GM19372 (cell line): ENCODE data around the gene YIPF3.

Source experiments
- ATAC-seq: cut with Tn5 transposase; IDR thresholded peaks from one replicate; pipeline ENCODE4 v1.9.1; 2021; ENCODE audit warnings: mild to moderate bottlenecking, low read depth, moderate library complexity; ENCODE audit not compliant: unreplicated experiment

Gene YIPF3

DNA sequence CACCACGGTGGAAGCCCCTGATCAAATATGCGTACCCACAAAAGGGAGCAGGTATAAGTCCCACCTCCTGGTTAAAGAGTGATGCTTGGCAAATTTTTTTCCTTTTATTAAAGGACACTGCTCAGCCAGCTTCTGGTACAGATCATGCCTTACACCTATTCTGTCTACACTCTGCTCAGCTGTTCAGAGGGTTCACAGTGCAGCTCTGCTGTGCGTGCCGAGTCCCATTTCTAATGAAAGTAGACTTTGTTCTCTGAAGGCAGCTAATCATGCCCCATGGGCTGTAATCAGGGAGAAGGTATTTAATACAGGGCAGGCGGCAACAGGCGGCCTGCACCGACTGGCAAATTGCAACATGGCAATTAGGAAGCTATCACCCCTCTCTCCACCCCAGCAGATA is 22.9 kb downstream of the YIPF3 start:
- ATAC-seq: no peak

DNA sequence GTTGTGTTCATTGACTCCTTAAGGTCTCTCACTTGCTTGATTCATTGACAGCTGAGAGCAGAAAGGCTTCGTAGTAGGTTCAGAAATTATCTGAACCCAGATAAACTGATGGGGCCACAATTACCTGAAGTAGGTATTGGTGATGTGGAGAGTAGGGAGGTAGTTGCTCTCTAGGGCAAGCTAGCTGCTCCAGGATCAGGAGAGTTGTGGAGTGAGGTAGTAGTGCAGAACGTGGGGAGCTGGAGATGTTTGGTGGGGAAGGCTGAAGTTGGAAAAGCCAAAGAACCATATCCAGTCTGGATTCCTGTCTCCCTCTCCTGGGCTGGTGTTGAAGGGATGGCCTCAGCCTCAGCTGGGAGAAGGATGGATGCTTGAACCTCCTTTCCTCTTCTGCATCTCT is 23.5 kb downstream of the YIPF3 start:
- no peak for ATAC-seq

DNA sequence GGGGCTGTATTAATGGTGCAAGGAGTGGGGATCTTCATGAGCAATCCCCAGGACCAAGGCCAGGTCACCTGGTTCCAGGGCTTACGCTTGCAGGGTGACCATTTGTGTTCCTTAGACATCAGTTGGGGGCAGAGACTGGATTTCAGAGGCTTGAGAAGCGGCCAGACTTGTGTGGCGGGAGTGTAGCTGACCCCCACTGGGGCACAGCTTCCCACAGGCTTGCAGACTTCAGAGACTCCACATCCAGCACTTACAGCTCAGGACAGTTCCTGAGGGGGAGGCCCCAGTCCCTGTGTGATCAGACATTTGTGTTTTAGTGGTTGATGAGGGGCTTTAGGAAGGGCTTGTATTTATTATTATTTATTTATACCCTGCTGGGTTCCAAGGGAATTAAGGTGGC is 24.1 kb downstream of the YIPF3 start:
- ATAC-seq: no peak

DNA sequence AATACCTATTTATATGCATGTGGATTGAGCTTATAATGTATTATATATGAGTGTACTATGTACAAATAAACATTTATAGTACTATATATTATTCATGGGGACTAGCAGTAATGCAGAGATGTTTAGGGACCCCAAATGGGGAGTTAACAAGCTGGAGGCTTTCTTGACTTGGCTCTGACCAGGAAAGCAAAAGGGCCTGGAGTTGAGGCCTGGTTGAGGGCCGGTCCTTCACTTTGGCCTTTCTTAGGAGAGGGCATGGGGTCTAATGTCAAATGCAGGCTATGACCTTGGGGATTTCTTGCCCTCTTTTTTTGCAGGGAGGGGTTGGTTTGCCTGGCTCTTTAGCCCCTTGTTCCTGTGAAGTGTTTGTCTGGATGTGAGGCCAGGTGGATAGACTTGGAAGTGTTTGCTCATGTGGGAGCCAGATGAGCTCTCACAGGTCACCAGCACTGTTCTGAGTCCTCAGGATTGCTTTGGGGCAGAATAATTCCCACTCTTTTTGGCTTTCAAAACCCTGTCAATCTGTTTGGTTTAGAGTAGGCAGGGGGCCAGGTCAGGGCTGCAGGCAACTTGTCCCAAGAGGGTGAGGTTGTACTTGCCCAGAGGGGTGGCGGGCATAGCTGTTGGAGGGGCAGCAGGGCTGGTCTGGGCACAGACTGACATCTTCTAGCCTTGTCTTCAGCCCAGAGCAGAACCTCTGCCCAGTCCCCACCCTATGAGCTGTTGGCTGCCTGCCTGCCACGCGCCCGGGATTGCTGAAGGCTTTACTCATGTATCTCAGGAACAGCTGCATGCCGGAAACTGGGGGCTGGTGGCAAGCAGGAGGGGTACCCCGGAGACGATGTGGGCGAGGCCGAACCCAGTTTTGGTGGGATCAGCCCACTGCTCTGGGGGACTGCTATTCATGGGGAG is 24.7 kb downstream of the YIPF3 start:
- ATAC-seq: no peak

DNA sequence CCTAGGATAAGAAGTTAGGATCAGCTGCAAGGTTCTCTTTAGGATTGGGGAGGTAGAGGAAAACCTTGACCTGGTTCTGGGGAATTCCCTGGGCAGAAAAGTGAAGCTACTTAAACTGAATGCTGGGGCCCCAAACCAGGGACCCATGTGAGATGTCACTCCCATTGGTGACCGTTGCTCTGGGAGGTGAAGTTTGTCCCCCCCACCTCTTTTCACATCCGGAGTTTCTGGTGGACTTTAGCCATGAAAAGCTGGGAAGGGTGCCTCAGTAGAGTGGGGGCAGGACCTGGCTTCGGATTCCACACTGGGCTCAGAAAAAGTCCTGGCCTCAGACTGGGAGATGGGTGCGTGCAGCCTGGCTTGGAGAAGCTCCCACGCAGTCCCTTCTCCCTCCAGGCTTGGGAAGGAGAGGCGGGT is 26.2 kb downstream of the YIPF3 start:
- ATAC-seq: no peak

DNA sequence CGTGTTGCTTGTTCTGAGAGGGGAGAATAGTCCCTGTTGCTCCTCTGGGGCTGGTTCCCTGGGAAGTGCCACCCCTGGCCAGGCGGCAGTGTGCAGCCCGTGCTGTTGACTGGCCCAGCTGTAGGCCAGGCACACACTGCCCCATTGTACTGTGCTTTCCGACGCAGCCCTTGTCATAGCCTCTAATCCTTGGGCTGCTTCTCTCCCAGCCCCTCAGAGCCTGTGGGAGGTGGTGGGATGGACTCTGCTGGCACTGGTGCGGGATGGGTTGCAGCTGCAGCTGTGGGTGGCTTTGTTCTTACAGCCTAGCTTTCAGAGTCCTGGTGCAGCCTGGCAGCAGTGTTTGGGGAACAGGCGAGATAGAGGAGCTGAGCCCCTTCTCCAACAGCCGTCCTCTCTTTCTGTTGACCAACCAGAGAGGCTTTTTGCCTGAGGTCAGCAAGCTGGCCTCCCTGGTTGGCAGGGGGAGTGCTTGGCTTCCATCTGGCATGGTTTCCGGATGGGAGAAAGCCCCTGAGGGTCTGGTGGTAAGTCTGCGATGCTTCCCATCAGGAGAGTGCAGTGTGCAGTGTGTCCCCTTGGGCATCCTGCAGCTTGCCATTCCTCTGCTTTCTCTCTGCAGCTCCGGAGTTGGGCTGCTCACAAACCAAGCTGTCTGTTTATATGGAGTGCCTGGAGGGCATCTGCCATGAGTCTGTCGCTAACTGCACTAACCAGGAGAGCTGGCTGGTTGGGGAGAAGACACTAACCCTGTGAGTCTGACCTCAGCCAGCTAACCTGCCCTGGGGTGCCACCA is 27.3 kb downstream of the YIPF3 start:
- ATAC-seq: no peak

DNA sequence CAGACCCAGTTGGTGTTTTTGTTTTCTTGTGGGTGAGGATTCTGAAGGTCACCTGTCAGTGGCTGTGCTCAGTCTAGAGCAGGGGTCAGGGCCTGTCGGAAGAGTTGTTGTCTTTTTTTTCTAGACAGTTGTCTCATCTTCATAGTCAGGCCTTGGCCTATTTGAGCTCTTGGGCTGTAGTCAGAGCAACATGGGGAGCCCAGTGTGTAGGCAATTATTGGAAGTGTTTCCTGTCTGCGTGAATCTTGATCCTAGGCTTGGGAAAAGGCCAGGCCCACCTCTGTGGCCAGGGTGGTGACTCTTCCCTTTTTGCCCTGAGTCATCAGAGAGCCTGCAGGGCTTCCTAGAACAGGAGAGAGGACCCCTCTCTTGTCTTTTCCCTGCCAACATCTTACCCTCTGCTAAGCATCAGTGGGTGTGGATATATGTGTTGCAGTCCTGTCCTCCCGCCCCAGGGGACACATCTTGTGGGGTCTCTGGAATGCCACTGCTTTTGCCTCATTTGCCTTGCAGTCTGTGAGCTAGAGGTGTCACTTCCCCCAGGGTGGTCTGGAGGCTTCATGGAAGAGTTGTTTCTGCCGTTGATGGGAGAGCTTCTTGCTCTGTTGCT is 28.0 kb downstream of the YIPF3 start:
- ATAC-seq: no peak

DNA sequence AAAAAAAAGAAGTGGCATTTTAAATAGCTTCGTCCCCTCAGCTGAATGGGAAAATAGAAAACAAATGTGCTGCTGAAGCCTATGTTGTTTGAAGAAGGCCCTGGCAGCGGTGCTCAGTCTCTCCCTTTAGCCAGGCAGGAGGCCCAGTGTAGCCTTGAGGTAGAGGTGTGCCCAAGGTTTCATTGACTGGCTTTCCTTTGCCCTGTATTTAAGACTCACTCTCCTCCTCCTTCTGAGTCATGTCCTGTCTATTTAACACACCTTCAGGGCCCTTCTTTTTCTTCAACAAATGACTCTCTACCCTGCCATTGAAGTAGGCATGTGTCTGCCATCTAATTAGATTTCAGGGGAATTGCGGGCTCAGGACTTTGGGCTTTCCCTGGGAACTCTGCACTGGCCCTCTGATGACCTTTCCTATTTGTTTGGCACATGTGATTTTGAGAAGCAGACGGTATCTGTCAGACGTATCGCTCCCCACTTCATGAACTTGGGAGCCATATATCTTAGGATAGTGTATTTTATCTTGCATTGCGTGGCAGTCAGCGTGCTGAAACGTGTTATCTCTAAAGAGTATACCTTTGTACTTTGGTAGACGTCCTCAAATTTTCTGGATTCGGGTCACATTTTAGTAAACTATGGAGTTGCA is 35.0 kb downstream of the YIPF3 start:
- ATAC-seq: no peak

DNA sequence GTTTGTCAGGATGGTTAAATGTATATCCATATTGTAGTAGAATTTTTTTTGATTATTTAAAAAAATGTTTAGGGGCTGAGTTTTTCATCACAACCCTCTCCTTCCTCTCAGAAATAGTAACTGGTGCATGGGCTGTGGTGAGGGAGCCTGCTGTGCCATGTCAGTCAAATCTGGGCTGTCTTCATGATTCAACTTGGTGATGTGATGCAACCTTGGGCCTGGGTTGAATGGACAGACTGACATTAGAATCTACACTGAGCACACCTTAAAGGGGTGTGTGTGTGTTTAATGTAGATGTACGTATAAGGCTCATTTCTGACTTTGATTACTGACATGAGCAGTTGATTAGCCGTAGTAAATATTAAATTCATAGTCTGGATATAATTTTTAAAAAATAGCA is 35.7 kb downstream of the YIPF3 start:
- ATAC-seq: no peak

DNA sequence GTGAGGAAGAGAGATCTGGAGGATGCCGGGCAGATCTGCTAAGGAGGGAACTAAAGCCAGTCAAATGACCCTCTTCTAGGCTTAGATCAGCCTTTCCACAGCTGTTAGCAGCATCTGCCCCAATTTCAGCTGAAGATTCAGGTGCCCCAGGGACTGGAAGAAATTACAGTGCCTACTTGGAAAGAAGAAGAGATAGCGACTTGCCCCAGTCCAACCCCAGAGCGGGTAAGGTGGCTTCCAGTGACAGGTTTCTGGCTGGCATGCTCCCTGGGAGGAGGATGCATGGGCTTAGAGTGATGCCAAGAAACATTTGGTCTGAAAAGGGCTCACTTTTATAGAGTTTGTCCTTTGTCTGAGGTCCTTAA is 38.7 kb downstream of the YIPF3 start:
- no peak for ATAC-seq

DNA sequence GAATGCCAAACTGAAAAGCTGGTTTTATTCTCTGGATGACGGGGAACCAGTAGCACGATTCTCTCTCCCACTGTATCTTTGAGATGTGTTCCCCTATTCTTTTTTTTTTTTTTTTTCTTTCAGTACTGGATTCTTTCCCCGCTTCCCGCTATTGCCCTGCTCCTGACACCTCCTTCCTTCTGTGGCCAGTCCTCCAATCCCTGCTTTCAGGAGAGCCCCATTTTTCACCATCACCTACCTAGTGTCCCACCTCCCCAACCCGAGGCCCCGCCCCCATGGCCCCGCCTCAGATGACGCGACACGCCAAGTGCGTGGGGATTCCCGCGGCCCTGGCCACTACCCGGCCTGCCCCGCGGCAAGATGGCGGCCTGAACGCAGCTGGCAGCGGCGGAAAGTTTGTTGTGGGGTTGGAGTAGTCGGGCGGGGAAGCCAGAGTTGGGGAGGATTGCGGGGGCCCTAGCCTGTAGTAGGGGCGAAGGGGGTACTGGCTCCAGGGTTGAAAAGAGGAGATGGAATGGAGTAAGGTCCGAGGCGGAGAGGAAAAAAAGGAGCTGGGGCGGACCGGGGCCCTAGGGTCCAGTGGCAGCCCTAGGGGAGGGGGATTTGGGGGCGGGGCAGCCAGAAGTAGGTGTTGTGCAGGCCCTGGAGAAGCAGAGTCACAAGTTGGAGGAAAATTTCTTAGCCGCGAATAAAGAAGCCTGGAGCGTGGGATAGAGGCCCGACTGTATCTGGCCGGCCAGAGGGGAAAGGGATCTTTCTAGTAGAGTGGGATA is 39.3 kb downstream of the YIPF3 start, which contains the start of gene TJAP1:
Gene TJAP1, plus strand, starts transcription at position 336 of the 773 bp plus-strand sequence. CDS start 21,432 bp downstream, outside the sequence.
- ATAC-seq: peak; percentile 92

DNA sequence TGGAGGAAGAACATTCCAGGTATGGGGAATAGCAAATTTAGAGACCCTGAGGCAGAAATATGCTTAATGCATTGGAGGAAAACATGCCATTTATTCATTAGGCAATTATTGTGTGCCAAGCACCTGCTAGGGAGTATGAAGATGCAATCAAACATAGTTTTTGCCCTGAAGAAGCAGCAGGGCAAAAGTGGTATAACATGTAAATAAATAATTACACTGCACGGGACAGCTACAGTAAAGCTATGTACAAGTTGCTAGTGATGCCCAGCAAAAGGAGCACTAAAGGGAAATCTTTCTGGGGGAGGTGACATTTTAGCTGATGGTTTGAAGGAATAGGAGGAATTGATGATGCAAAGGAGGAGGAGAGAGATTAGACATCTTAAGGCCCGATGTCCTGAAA is 40.0 kb downstream of the YIPF3 start:
- ATAC-seq: no peak

DNA sequence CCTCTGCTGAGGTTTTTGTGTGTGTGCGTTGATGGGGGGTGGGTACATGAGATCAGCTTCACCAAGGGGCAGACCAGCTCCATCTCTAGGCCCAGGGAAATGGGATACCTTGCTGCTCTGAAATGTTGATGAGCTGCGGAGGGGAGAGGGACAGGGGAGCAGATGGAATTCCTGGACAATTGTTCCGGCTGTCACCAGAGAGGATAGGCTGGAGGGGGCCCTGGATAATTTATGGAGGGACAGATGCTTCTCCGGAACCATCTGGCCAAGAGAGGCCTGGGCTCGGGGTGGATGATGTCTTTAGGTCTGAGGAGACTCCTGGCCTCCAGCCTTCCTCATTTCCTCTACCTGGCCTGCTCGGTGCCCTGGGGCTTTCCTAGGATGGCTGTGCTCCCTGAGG is 41.2 kb downstream of the YIPF3 start:
- no peak for ATAC-seq

DNA sequence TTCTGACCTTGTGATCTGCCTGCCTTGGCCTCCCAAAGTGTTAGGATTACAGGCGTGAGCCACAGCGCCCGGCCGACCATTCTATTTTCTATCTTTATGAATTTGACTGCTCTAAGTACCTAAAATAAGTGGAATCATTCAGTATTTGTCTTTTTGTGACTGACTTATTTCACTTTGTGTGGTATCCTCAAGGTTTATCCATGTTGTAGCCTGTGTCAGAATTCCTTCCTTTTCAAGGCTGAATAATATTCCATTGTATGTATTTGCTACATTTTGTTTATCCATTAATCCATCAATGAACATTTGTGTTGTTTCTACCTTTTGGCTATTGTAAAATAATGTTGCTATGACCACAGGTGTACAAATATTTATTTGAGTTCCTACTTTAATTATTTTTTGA is 44.2 kb downstream of the YIPF3 start:
- ATAC-seq: no peak

DNA sequence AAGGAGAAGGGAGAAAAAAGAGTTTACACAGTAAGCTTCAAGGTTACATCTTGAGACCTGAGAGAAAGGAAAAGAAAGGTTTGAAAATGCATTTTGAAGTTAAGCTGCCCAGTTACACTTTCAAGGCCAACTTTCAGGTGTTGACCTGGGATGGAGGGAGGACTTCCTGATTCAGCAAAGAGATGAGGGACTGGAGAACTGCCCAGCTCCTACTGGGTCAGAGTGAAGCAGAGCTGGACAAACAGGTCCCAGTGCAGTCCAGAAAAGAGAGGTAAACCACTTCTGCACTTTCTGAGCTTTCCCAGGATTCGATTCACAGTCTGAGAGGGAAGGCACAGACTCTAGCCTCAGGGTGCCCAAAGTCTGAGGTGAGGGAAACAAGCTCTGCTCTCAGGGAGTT is 45.3 kb downstream of the YIPF3 start:
- no peak for ATAC-seq

DNA sequence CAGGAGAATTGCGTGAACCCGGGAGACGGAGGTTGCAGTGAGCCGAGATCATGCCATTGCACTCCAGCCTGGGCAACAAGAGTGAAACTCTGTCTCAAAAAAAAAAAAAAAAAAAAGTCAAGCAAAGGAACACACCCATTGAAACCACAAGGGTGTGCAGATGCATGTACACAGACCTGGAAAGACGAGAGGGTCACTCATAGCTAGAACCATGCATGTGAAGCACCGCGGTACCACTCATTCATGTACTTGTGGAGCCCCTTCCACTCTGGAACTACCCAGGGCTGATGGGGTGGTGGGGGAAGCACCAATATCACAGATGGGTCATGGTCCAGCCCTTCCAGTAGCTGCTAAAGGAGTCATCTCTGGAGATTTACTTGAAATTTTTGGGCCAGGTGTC is 46.8 kb downstream of the YIPF3 start:
- ATAC-seq: no peak

DNA sequence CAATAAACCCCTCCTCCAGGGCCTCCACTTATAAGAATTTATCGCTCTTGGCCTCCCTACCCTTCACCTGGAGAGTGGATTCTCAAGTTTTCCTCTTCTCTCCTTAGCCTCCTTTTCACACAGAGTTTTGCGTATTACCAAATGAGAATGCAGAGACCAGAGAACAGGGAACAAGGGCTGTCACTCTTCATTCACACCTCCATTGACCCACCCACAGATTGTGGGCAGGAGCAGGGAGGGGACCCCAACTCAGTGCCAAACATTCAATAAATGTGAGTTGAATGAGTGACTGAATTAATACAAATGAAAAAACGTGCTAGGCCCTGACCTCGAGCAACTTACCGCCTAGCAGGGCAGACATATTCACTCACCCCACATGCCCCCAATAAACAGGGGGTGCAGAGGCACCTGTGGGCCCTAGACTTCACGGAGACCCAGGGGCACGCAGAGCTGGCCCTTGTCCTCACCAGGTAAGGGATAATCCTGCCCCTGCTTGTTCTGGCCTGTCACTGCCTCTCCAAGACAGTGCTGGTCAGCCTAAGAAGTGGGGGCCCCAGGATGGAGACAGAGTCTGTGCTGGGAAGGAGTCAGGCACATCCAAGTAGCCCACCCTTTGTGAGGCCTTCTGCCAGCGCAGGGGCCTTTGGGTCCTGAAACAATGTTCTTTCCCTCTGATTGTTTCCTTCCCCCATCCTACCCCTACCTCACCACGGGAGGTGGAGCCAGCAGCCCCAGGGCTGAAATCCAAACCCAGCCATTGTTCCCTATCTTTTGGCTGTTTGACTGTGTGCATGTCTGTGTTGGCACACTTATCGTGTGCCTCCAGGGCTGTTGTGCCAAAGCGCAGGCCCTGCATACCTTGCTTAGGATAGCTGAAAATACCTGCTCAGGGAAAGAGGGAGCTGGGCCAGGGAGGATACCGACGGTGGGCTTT is 47.7 kb downstream of the YIPF3 start:
- ATAC-seq: no peak

DNA sequence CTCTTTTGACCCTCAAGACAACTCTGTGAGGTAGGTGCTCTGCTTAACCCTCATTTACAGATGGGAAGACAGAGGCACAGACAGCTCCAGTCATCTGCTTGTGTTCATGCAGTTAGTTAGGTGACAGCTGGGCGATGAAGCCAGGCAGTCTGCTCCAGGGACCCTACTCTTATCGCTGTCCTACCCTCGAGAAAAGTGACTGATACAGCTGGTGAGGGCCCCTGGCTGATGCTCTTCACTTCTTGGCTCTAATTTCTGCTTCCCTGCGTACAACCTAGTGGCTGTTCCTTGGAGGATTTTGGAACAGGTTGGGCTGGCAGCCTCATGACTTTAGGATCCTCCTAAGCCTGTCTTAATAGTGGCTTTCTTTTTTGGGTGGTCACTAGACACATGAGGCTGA is 48.5 kb downstream of the YIPF3 start:
- no peak for ATAC-seq

DNA sequence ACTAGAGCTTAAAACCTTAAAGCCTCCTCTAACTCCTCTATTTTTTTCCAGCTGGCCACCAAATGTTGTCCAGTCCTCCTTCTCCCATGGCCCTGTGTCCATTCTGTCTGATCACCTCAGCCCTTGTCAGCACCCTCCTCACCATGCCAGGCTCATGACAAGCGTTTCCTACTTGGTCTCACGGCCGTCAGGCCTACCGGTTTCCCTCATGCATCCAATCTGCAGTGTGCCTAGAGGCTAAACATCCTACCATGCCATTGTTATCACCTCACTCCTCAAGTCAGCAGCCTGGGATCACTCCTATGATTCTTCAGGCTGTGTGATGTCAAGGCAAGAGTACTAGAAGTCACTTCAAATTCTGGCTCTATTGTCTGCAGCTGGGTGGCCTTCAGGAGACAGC is 49.0 kb downstream of the YIPF3 start:
- ATAC-seq: no peak
